ENCODE measurements around the gene NXPE3.

Gene NXPE3

DNA sequence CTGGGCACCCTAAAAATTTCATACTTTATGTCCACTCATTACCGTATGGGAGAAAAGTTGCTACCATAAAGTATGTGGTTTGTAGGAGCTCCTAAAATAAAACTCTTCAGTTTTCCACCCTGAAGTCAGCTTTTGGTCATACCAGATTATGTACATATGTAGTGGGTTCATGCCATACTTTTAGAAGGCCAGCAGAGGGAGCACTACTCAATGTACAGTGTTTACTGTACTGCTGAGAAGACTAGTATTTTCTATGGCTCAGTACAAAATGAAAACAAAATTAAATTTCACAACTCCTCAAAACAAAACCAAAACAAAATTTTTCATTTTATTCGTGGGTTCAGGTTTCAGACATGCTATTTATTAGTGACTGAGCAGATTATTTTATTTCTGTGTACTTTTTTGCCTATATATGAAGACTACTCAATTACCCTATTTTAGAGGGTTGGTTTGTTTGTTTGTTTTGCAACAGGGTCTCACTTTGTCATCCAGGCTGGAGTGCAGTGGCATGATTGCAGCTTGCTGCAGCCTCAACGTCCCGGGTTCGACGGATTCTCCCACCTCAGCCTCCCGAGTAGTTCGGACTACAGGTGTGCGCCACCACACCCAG, 24.3 kb downstream of the NXPE3 start:
- peak; percentile 74 for DNase-seq (ENCODE audit: low spot score)

DNA sequence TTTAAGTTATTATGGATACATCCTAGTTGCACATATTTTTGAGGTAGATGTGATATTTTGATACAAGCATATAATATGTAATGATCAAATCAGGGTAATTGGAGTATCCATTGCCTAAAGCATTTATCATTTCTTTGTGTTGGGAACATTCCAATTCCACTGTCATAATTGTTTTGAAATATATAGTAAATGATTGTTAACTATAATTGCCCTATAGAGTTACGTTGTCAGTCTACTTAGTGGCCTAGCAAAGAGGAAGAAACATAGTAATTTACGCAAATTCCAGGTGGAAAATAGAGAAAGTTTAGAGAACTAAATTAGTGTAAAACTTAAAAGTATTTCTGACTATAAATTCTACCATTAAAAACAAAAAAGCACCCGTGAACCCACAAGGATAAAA, 24.9 kb downstream of the NXPE3 start:
- no peak for DNase-seq (ENCODE audit: low spot score)

DNA sequence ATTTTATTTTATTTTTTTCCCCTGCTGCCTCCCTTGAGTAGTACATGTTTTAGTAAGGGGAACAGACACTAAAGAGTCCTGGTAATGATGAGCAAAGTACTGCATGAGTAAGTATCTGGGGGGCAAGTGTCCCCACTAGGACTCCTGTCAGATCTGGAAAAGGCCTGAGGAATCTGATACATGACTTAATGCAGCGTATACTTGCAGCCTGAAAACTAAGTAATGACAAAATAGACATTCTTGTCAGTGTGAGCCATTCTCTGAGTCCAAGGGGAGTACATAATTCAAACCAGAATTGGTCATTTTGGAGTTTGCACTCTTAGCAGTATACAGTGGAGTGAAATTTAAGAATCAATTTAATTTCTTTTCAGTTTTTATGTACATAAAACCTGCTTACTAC, 27.5 kb downstream of the NXPE3 start:
- no peak for DNase-seq (ENCODE audit: low spot score)

DNA sequence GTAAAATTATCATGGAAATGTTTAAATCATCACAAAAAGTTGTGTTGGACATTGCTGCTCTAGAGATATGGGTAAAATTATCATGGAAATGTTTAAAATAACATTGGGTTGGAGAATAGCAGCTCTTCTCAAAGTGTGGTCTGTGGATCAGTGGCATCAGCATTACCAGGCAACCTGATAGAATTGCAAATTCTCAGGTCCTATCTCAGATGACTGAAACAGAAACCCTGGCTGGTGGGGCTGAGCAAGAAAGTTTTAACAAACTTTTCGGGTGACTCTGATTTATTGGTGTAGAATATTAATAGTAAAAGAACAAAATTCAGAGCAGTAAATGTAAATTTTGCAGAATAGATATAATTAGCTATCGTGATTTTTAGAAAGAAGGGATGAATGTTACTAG, 28.9 kb downstream of the NXPE3 start:
- DNase-seq (ENCODE audit: low spot score) = no peak

DNA sequence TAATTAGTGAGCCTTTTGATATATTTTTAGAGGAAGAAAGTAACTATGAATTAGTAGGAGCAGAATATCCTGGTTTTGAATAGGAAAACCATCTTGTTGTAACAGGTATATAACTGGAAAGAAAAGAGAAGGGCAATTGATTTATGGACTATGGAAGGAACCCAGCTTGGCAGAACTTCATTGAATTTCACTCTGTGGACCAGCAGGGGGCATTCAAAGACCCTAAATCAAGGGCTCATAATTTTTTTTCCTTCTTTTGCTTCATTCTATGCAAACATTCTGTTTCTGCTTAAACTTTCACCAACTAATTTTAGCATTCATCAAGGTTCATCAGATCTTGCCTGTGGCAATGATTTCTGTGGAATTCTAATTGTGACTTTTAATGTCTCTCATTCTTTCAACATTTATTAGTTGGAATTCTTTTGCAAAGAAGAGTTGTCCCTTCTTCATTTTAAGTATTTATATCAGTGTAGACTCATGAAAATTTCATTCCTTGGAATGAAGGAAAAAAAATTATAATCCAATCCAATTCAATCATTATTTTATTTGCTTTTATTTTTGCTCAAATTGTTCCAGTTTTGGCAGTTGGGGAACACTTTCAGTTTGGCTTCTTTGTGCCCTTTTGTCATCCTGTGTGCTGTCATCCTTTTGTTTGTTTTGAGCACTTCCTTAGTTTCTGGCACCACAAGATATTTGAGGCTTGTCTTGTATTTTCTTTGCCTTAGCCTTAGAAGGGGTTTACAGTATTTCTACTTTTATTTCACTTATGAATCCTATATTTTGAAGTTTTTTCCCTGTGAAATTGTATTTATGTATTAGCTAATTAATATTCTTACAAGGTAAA, 30.4 kb downstream of the NXPE3 start:
- peak; percentile 48 for DNase-seq (ENCODE audit: low spot score)

DNA sequence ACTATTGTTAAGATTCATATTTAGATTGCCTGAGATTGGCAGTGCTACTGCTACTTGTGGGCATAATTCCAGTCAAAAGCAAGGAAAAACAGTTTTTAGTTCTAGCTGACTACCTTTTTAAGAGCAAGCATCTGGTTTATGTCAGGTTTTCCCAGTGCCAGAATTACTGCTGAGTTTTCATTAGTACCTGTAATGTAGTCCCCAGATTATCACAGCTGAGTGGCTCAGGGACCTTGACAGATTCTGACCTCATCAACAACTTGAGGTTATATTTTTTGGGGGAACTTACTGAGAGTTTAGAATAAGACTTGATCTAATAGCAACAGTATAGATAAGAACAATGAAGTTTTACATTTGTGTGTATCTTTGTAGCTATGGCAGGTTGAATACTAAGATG, 31.0 kb downstream of the NXPE3 start:
- DNase-seq (ENCODE audit: low spot score) = no peak

DNA sequence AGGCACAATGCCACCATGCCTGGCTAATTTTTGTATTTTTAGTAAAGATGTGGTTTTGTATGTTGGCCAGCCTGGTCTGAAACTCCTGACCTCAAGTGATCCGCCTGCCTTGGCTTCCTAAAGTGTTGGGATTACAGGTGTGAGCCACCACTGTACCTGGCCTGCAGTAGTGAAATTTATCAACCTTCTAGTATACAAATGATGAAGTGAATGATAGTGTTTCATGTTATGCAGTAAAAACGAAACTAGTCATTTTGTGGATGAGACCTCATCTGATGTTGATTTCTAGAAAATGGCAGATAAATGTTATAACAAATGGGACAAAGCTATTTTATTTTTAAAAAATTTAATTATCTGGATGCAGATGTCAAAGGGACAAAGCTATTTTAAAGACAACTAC, 32.9 kb downstream of the NXPE3 start:
- DNase-seq (ENCODE audit: low spot score) = no peak

DNA sequence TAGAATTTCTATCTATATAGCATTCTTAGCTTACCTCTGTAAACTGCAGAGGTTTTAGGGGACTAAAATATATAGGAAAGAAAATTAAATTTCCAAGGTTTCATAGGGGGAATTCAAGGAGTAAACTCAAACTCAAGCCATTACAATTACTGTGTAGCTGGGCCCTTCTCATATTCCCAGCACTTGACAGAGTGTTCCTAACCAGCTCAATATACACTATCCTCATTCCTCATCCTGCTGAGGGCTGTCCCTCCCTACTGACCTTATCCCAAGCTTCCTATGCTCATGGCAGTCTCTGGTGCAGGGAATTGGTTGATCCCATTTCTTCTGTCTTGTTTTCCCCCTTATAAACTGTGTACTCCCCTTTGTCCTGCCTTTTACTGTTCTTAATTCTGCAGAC, 33.9 kb downstream of the NXPE3 start:
- no peak for DNase-seq (ENCODE audit: low spot score)

DNA sequence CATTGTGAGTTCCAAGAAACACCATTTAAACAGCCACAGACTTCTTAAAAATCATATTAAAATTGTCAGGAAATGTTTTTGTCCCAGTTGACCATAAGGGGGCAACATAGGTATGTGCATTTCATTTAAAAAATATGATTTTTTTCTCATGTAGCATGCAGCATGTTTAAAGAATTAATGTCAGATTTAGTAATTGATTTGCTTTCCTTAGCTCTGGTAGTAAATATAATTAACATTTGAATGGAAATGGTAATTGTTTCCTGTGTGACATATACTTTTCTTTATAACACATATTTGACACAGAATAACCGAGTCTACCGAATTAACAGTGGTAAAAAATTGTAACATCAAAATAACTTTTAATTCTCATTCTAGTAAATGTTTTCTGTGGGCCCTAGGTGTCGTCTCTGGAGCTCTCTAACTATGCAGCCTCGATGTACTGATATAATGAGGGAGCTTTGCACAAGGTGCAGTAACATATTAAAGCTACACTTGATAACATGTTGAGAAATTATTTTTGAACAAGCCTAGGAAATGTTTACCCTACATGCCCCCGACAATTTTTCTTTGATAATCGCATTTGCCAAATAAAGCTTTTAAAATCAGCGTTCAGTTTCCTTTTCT, 34.9 kb downstream of the NXPE3 start:
- DNase-seq (ENCODE audit: low spot score) = no peak

DNA sequence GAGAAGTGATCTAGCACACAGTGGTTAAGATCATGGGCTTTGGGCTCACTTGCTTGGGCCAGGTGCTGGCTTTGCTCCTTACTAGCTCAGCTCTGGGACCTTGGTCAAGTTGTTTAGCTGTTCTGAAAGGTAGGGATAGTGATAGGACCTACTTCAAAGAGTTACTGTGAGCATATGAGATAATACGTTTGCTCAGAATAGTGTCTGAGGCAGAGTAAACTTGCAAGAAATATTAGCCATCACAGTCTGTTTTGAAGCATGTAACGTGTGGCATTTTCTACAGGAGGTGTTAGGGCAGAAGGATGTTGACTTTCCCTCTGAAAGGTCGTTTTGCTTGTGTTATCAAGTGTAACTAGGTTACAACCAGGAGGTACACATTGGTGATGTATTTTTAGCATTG, 35.8 kb downstream of the NXPE3 start:
- DNase-seq (ENCODE audit: low spot score) = no peak

DNA sequence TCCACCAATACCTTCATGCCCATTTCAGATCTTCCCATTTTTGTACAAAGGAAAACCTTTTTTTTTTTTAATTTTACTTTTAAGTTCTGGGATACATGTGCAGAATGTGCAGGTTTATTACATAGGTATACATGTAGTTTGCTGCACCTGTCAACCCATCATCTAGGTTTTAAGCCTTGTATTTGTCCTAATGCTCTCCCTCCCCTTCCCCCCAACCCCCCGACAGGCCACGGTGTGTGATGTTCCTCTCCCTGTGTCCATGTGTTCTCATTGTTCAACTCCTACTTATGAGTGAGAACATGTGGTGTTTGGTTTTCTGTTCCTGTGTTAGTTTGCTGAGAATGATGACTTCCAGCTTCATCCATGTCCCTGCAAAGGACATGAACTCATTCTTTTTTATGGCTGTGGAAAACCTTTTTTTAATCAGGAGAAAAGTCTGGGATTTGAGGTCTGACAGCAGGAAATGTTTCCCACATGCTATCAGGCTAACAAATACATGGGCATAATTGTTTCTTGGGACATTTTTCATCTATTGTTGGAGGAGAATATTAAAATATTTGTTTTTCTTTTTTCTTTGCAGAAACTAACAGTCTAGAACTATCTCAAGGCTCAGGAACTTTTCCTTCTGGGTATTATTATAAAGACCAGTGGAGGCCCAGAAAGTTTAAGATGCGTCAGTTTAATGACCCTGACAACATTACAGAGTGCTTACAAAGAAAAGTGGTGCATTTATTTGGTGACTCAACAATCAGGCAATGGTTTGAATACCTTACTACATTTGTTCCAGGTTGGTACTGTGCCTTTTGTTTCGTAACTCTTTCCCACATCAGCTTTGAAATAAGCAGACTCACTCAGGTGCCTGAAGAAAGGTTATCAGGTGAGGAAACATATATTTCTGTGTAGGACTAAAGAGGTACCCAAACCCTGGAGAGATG, 37.5 kb downstream of the NXPE3 start:
- DNase-seq (ENCODE audit: low spot score) = no peak

DNA sequence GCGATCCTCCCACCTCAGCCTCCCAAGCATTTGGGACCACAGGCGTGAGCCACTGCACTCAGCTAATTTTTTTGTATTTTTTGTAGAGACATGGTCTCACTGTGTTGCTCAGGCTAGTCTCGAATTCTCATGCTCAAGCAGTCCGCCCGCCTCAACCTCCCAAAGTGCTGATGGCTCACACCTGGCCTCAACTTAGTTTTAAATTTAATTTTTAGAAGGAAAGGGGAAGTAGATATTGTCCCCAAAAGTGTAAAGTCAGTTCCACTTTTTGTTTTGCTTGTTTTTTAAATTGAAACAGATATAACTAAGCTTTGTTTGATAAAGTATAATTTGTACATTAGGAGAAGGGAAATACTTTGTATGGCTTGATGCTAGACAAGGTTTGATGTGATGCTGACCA, 39.0 kb downstream of the NXPE3 start:
- DNase-seq (ENCODE audit: low spot score) = no peak

DNA sequence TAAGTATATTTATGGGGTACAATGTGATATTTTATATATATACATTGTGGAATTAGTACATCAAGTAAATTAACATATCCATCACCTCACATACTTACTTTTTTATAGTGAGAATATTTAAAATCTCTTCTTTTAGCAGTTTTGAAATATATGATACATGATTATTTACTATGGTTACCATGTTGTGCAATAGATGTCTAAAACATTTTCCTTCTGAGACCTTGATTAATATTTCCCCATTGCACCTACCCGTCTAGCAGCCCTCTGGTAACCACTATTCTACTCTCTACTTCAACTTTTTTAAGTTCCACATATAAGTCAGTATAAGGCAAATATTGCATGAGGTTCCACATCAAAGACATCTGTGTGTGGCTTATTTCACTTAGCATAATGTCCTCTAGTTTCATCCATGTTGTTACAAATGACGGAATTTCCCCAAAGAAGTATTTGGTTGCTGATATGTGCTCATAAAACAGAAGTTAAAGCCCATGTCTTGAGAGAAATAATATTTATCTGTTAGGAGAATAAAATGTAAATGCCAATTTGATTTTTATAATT, 40.7 kb downstream of the NXPE3 start:
- no peak for DNase-seq (ENCODE audit: low spot score)

DNA sequence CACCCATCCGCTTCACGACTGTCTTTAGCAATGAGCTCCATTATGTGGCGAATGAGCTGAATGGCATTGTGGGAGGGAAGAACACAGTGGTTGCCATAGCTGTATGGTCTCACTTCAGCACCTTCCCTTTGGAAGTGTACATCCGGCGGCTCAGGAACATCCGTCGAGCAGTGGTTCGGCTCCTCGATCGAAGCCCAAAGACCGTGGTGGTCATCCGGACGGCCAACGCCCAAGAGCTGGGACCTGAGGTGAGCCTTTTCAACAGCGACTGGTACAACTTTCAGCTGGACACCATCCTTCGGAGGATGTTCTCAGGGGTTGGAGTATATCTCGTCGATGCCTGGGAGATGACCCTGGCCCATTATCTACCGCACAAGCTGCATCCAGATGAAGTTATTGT, 42.5 kb downstream of the NXPE3 start:
- no peak for DNase-seq (ENCODE audit: low spot score)

DNA sequence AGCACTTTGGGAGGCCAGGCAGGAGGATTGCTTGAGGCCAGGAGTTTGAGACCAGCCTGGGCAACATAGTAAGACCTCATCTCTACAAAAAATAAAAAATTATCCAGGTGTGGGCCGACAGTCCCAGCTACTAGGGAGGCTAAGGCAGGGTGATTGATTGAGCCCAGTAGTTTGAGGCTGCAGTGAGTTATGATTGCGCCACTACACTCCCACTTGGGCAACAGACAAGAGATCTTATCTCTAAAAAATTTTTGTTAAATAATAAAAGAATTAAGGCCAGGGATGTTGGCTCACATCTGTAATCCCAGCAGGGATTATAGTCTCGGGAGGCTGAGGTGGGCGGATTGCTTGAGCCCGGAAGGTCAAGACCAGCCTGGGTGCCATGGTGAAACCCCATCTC, 44.5 kb downstream of the NXPE3 start:
- DNase-seq (ENCODE audit: low spot score) = no peak

DNA sequence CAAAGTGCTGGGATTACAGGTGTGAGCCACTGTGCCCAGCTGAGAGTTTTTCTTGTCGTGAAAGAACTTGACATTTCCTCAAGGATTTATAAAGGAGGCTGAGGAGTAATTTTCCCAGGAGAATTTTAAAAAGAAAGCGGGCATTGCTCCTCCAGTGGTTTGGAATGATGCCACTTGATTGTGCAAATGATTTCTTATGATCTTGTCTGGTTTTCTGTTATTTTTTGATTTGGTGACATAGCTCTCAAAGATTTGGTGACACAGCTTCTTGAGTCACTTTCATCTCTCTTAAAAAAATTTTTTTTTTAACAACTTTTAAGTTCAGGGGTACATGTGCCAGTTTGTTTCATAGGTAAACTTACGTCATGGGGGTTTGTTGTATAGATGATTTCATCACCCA, 45.7 kb downstream of the NXPE3 start:
- DNase-seq (ENCODE audit: low spot score) = no peak

DNA sequence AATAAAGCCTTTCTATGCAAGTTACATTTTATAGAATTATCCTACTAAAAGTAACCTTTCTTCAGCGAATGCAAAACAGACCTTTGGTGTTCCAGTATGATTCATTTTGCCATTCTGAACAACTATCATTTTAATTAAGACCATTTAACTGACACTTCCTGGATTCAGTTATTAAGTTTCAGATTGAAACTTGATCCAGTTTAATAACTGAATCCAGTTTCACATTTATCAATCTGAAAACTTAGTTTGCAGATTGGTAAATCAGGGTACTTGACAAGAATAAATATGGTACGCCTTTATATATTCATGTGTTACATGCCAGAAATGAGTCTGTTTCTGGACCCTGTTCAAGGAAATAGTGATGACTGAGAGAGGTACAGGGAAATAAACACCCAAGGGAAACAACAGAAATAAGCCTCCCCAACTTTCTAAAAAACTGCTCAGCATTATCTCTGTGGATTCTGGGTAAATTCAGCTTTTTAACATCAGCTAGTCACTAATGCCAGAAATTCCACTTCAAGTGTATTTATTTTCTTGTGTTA, 47.0 kb downstream of the NXPE3 start:
- DNase-seq (ENCODE audit: low spot score) = no peak

DNA sequence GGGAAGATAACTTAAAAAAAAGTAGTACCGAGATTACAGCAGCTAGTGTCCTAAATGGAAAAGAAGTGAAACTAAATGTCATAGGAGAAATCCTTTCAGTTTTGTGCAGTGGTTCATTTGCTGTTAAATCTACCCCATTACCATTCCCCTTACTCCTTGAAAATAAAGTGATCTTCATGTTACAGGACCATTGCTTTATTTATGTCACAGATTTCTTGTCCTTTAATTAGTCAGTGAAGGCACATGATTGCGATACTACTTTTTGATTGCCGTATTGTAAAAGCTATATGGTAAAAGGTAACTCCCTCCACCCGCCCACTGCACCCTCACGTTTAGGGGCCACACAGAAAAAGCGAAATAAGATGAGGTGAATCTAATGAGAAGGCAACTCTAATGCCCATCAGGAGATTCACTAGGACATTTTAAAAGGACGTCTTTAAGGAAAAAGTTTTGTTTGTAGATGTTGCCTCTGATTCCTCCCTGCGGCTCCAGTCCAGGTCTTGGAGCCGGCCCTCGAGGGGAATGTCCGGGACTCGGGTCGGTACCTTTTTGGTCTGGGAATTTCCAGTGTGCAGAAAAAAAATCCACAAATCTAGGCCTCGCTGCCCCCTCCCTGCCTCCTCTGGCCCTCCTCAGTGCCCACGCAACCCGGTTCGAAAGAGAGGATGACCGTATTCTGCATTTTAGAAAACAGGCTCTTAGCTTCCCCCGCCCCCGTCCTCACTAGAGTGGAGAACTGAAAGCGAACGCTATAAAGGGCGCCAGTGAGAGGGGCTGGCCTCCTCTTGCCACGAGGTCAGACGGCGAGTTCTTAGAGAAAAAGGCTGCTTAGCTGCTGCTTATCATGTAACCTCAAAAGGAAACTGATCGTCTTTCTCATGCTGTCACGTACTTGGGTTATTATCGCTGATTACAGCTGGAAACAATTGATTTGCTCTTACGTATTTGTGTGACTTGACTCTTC, 48.5 kb downstream of the NXPE3 start:
- peak; percentile 74 for DNase-seq (ENCODE audit: low spot score)

DNA sequence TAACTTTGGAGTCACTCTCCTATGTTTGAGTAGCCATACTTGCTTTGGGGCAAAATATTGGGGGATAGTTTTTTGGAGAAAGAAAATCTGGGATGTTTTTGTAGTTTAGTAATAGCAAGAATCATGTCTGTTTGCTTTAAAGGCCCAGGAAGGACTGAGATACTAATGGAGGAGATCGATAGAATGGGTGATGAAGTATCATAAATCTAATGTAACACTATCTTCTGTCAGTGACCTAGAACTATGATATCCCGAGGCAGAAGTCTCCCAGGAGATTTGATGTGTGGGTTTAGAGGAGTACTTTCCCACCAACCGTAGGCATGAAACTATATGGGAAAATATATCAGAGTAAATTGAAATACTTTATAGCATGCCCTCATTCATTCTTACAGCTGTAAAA, 49.3 kb downstream of the NXPE3 start:
- no peak for DNase-seq (ENCODE audit: low spot score)

DNA sequence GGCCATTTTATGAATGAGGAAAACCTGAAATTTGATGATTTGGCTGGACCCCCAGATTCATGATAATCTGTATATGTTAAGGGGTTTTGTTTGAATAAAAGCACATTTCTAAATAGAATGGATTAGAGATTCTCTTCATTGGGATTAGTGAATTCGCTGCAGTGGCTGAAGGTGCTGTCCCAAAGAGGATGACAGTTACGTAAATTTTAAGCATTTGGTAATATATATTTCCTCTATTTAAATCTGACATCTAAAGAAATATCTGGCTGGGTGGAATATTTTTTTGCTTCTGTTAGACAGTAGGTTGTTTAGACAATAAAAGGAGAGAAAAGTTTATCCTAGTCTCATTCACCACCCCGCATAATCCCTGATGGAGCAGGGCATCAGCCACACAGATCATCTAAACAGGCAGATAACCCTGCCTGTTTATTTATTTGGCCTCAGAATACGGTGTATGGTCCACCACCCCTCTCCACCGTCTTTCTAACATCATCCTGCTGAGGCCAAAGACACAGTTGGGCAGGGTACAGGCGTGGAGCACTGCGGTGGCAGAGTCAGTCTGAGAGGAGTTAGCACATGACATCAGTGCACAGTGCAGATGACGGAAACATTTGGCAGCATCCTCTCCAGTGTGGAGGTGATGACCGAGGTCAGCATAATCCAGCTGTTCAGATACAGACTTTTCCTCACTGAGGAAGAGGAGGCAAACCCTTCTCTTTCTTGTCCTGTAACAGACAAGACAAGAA, 49.9 kb downstream of the NXPE3 start:
- DNase-seq (ENCODE audit: low spot score) = no peak
